Measurements from ENCODE around the gene CSNK1E.

The CSNK1E gene

DNA sequence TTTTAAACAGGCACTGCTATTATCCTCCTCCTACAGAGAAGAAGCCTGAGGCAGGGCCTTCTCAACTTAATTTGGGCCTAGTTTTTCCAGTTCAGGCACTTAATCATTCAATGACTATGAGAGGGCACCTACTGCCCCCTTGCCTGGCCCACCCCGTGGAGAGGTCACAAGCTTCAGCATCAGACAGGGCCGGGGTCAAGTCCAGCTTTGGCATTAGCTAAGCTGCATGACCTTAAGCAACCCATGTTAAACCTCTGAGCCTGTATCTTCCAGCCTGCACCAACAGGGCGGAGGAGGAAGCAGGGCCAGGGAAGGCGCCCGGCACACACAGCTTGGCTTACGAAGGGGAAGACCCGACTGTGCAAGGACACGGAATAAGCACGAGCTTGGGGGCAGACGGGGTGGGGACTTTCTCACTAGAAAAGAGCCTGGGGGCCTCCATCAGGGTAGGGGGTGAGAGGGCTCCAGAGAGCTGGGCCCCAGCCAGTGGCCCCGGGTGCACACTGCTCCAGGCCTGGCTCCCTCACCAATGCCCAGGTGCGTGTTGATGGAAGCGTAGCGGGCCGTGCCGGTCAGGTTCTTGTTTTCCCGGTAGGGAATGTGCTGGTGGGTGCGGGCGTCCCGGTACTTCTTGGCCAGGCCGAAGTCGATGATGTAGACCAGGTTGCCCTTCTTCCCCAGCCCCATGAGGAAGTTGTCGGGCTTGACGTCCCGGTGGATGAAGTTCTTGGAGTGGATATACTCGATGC lies 16.9 kb downstream of the CSNK1E start:
- Histone ChIP-seq H3K9me3 (ENCODE audit: control insufficient read depth, insufficient read depth, low read length) (no peaks in the 10 kb centered on the region), H3K36me3 (ENCODE audit: control insufficient read depth, insufficient read depth, low read length) (peaks cover 88% of the 10 kb centered on the region), H3K9ac (ENCODE audit: low read depth, low read length) (no peak overlapping the region), H3K4me3 (ENCODE audit: low read depth, low read length) (no peak overlapping the region), H3K27me3 (ENCODE audit: control insufficient read depth, insufficient read depth, low read length) (no peaks in the 10 kb centered on the region), H3K4me1 (ENCODE audit: control insufficient read depth, insufficient read depth, low read length) (peaks cover under 1% of the 10 kb centered on the region)

DNA sequence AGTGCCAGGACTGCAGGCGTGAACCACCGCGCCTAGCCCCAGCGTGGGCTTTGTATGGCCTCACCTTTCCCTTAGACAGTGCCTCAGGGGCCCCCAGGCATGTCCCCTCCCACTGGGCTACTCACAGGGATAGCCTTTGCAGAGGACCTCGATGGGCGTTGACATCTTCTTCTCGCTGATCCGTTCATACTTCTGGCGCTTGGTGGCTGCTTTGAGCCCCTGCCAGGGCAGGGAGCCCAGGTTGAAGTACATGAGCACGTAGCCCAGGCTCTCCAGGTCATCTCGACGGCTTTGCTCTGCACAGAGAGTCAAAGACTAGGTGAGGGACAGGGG lies 17.5 kb downstream of the CSNK1E start:
- Histone ChIP-seq H3K4me1 (ENCODE audit: control insufficient read depth, insufficient read depth, low read length) (no peaks in the 10 kb centered on the region), H3K9ac (ENCODE audit: low read depth, low read length) (no peak overlapping the region), H3K9me3 (ENCODE audit: control insufficient read depth, insufficient read depth, low read length) (no peaks in the 10 kb centered on the region), H3K4me3 (ENCODE audit: low read depth, low read length) (no peak overlapping the region), H3K36me3 (ENCODE audit: control insufficient read depth, insufficient read depth, low read length) (peaks cover 95% of the 10 kb centered on the region), H3K27me3 (ENCODE audit: control insufficient read depth, insufficient read depth, low read length) (no peaks in the 10 kb centered on the region)

DNA sequence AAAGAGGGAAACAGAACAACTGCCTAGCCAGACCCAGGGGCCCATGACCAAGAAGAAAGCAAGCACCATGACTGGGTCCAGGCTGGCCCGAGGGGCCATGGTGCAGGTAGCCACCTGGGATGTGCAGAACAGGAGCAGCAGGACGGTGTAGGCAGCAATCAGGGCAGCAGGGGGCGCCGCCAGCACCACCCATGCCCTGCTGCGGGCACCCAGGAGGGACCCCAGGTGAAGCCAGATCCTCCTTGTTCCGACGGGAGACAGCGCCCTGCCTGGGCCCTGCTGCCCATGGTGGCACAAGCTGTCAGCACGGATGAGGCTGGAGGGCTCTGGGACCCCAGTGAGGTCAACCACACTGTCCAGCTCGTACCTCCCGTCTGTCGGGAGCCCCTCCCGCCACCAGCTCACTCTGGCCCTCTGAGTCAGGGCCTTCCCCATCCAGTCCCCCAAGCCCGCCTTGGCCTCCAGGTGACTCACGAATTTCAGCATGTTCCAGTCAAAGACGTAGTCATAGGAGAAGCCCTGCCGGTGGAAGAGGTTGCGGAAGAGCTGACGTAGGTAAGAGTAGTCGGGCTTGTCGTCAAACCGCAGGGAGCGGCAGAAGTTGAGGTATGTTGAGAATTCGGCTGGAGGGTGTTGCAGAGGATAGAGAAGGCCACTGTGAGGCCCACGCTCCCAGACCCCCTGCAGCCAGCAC lies 18.8 kb downstream of the CSNK1E start:
- no peaks in the 10 kb centered on the region for H3K27me3 ChIP-seq (ENCODE audit: control insufficient read depth, insufficient read depth, low read length)
- H3K9ac ChIP-seq (ENCODE audit: low read depth, low read length): no peak overlapping the region
- no peak overlapping the region for H3K4me3 ChIP-seq (ENCODE audit: low read depth, low read length)
- peaks cover 99% of the 10 kb centered on the region for H3K36me3 ChIP-seq (ENCODE audit: control insufficient read depth, insufficient read depth, low read length)
- H3K4me1 ChIP-seq (ENCODE audit: control insufficient read depth, insufficient read depth, low read length): no peaks in the 10 kb centered on the region
- H3K9me3 ChIP-seq (ENCODE audit: control insufficient read depth, insufficient read depth, low read length): no peaks in the 10 kb centered on the region

DNA sequence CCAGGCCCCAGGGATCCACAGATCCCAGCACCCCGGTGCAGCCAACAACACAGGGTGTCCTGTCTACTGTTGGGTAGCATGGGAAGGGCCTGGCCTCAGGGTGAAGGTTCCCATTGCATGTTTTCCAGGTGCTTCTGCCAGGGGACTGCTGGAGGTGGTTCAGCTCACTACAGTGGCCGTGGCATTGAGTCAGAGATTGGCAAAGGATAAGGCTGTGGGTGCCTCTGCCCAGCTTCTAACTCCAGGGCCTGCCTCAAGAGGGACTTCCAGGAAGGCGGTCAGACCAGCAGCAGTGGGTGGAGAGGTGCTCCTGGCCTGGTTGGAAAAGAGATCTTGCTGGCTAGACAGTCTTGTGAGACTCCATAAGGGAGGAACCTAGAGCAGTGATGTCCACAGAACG lies 20.9 kb downstream of the CSNK1E start:
- H3K9ac ChIP-seq (ENCODE audit: low read depth, low read length): no peak overlapping the region
- H3K4me1 ChIP-seq (ENCODE audit: control insufficient read depth, insufficient read depth, low read length): no peaks in the 10 kb centered on the region
- H3K36me3 ChIP-seq (ENCODE audit: control insufficient read depth, insufficient read depth, low read length): peaks cover 90% of the 10 kb centered on the region
- H3K27me3 ChIP-seq (ENCODE audit: control insufficient read depth, insufficient read depth, low read length): no peaks in the 10 kb centered on the region
- H3K4me3 ChIP-seq (ENCODE audit: low read depth, low read length): no peak overlapping the region
- no peaks in the 10 kb centered on the region for H3K9me3 ChIP-seq (ENCODE audit: control insufficient read depth, insufficient read depth, low read length)

DNA sequence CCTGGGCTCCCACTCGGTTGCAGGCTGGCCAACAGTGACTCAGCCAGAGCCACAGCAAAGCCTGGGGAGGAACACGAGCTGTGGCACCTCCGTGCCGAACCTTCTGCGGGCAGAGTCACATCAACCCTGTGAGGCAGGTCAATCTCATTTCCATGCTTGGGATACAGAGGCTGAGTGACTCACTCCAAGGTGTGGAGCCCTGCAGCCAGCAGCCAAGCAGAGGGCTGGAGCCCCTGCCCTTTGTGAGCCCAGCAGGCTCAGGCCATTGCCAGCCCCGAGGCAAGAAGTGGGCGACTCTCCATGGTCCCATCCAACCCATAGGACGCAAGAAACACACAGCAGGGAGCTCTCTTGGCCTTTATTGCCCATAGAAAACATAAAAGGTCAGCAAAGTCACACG lies 21.4 kb downstream of the CSNK1E start:
- H3K4me1 ChIP-seq (ENCODE audit: control insufficient read depth, insufficient read depth, low read length): no peaks in the 10 kb centered on the region
- H3K9ac ChIP-seq (ENCODE audit: low read depth, low read length): no peak overlapping the region
- H3K9me3 ChIP-seq (ENCODE audit: control insufficient read depth, insufficient read depth, low read length): no peaks in the 10 kb centered on the region
- peaks cover 87% of the 10 kb centered on the region for H3K36me3 ChIP-seq (ENCODE audit: control insufficient read depth, insufficient read depth, low read length)
- no peak overlapping the region for H3K4me3 ChIP-seq (ENCODE audit: low read depth, low read length)
- H3K27me3 ChIP-seq (ENCODE audit: control insufficient read depth, insufficient read depth, low read length): no peaks in the 10 kb centered on the region

DNA sequence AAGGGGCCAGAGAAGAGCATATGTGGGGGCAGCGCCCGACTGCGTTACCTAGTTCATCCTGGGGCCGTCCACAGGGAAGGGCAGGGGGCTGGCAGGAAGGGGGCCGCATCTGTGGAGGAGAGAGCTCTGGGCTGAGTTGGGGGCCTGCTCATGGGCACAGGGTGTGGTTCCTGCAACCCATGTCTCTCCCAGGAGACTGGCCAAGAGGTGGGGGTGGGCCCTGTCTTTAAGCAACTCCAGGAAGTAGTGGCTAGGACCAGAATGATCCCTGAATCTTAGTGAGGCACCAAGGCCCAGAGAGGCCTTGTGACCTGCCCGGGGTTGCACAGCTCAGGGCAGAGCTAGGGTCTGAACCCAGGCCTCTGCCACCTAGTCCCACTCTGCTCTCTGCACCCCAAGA lies 21.9 kb downstream of the CSNK1E start:
- Histone ChIP-seq H3K36me3 (ENCODE audit: control insufficient read depth, insufficient read depth, low read length) (peaks cover 81% of the 10 kb centered on the region), H3K9ac (ENCODE audit: low read depth, low read length) (no peak overlapping the region), H3K4me1 (ENCODE audit: control insufficient read depth, insufficient read depth, low read length) (no peaks in the 10 kb centered on the region), H3K27me3 (ENCODE audit: control insufficient read depth, insufficient read depth, low read length) (no peaks in the 10 kb centered on the region), H3K9me3 (ENCODE audit: control insufficient read depth, insufficient read depth, low read length) (no peaks in the 10 kb centered on the region), H3K4me3 (ENCODE audit: low read depth, low read length) (no peak overlapping the region)

DNA sequence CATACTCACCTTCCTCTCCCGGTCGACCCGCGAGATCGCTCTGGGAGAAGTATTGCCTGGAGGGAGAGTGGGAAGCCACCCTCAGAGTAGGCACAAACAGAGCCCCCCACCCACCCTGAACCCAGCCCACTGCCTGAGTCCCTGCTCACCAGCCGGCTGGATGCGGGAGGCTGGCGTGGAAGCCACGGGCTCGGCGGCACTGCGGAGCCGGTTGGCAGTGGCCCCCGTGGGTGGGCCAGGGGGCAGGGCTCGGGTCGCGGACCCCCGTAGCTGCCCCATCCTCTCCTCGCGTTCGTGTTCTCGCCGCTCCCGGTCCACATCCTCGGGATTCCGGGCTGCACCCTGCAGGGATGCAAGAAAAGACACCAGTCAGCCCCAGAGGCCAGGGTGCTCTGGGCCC lies 23.0 kb downstream of the CSNK1E start:
- Histone ChIP-seq H3K27me3 (ENCODE audit: control insufficient read depth, insufficient read depth, low read length) (no peaks in the 10 kb centered on the region), H3K9me3 (ENCODE audit: control insufficient read depth, insufficient read depth, low read length) (no peaks in the 10 kb centered on the region), H3K4me3 (ENCODE audit: low read depth, low read length) (no peak overlapping the region), H3K9ac (ENCODE audit: low read depth, low read length) (no peak overlapping the region), H3K4me1 (ENCODE audit: control insufficient read depth, insufficient read depth, low read length) (no peaks in the 10 kb centered on the region), H3K36me3 (ENCODE audit: control insufficient read depth, insufficient read depth, low read length) (peaks cover 70% of the 10 kb centered on the region)

DNA sequence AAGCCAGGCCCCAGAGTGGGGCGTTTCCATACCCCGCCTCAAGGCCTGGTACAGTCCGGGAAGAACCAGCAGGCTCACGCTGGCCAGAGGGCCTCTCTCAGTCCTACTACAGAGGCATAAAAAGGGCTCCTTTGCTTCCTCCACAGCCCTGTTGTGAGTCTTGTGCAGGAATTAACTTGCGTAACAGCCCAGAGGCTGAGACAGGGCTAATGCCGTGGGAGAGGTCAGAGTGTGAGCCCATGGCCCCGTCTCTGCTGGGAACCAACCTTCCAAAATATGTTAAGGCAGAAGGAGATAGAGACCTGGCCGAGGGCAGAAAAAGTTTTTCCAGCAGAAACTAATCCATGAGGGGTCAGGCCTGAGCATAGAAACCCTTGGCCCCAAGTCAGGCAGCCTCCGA lies 24.5 kb downstream of the CSNK1E start:
- H3K4me1 ChIP-seq (ENCODE audit: control insufficient read depth, insufficient read depth, low read length): no peaks in the 10 kb centered on the region
- H3K36me3 ChIP-seq (ENCODE audit: control insufficient read depth, insufficient read depth, low read length): peaks cover 55% of the 10 kb centered on the region
- H3K4me3 ChIP-seq (ENCODE audit: low read depth, low read length): no peak overlapping the region
- no peak overlapping the region for H3K9ac ChIP-seq (ENCODE audit: low read depth, low read length)
- no peaks in the 10 kb centered on the region for H3K27me3 ChIP-seq (ENCODE audit: control insufficient read depth, insufficient read depth, low read length)
- H3K9me3 ChIP-seq (ENCODE audit: control insufficient read depth, insufficient read depth, low read length): no peaks in the 10 kb centered on the region

DNA sequence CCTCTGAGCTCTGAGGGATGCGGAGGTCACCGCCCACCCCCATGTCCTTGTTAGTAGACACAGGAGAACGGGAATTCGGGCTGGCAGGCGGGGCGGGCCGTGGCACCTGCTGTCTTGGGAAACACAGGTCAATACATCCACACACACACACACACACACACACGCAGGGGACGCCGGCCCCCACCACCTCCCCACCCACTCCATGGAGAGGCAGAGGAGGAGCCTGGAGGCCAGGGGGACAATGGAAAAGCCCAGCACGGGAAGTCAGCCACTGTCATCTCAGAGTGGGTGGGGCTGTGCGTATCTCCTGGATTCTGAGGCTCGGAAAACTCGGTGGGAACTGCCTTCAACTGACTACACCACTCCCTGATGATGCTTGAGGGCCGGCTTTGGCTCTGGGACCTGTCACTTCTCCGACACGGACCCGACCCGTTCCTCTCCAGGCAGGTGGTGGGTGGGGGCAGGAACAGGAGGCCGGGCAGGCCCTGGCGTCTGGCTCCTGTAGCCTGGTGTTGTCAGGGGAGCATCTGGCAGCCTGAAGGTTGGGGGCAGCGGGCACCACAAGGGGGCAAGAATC lies 25.9 kb downstream of the CSNK1E start:
- Histone ChIP-seq H3K4me1 (ENCODE audit: control insufficient read depth, insufficient read depth, low read length) (no peaks in the 10 kb centered on the region), H3K36me3 (ENCODE audit: control insufficient read depth, insufficient read depth, low read length) (peaks cover 41% of the 10 kb centered on the region), H3K9me3 (ENCODE audit: control insufficient read depth, insufficient read depth, low read length) (no peaks in the 10 kb centered on the region), H3K4me3 (ENCODE audit: low read depth, low read length) (no peak overlapping the region), H3K27me3 (ENCODE audit: control insufficient read depth, insufficient read depth, low read length) (no peaks in the 10 kb centered on the region), H3K9ac (ENCODE audit: low read depth, low read length) (no peak overlapping the region)

DNA sequence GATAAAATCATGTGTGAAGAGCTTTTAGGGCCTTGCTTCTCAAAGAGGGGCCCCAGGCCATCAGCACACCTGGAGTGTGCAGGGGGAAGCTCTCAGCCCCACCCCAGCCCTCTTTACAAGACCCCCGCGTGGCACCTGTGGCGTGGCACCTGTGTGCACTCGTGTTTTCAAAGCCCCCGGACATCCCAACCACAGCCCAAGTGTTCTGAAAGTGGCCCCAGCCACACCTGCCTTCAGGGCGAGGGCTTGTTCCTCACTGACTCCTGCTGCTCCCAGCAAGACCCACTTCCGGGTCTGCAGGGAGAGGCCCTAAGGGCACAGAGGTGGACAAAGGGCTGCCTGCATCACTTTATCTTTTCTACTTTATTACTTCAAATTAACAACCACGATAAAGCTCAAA lies 26.9 kb downstream of the CSNK1E start:
- H3K36me3 ChIP-seq (ENCODE audit: control insufficient read depth, insufficient read depth, low read length): peaks cover 31% of the 10 kb centered on the region

DNA sequence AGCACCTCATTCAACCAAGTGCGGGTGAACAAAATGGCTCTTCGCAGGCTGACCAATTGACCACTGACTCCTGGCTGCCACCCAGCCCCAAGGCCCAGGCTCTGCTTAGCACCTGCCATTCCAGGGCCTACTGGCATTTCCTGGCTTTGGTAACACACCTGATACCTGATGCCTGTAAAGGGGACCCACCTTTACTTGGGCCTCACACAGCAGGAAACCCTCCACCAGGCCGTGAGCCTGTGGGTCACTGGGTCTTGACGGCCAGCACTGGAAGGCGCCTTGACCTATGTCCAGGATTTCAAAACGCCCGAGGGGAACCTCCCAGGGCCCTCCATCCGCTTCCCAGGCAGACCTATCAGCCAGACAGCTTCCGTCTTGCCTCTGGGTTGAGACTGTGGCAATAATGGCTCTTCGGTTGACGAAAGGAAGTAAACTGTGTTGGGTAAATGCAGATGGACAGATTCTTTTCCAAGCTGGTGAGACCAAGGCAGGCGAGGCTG lies 27.6 kb downstream of the CSNK1E start:
- Histone ChIP-seq H3K9me3 (ENCODE audit: control insufficient read depth, insufficient read depth, low read length) (no peaks in the 10 kb centered on the region), H3K4me1 (ENCODE audit: control insufficient read depth, insufficient read depth, low read length) (no peaks in the 10 kb centered on the region), H3K36me3 (ENCODE audit: control insufficient read depth, insufficient read depth, low read length) (peaks cover 24% of the 10 kb centered on the region), H3K9ac (ENCODE audit: low read depth, low read length) (no peak overlapping the region), H3K27me3 (ENCODE audit: control insufficient read depth, insufficient read depth, low read length) (no peaks in the 10 kb centered on the region), H3K4me3 (ENCODE audit: low read depth, low read length) (no peak overlapping the region)

More for the DNA sequence above, 26.9 kb downstream of the CSNK1E start:
- H3K4me3 ChIP-seq (ENCODE audit: low read depth, low read length): no peak overlapping the region
- H3K9ac ChIP-seq (ENCODE audit: low read depth, low read length): no peak overlapping the region
- no peaks in the 10 kb centered on the region for H3K9me3 ChIP-seq (ENCODE audit: control insufficient read depth, insufficient read depth, low read length)
- no peaks in the 10 kb centered on the region for H3K4me1 ChIP-seq (ENCODE audit: control insufficient read depth, insufficient read depth, low read length)
- H3K27me3 ChIP-seq (ENCODE audit: control insufficient read depth, insufficient read depth, low read length): no peaks in the 10 kb centered on the region
